Fibroblast of lung (primary cell): Measurements from ENCODE around the gene DTL. TPM values are rescaled to one million over a fixed set of nuclear protein-coding genes. Genes with fewer than 3 reads are reported as not detected.
A peak's percentile ranks its signal among the peaks of the same experiment; 100 is the strongest.

Experiments
- DNase-seq, 2 donors: peaks; one replicate each; pipeline versions ENCODE4 v3.0.0 to v3.0.0-alpha.2; 2010; ENCODE audit warnings: low read depth in 2 of 2
- H2AFZ ChIP-seq: 2 replicates; pipeline ENCODE4 v1.5.1; 2012; ENCODE audit warnings: low read length, control low read depth, inconsistent platforms
- H3K27ac ChIP-seq: 2 replicates; pipeline ENCODE4 v1.5.1; 2011; ENCODE audit warnings: low read length, control low read depth; ENCODE audit not compliant: insufficient read depth
- H3K27me3 ChIP-seq: 2 replicates; pipeline ENCODE4 v1.5.1; 2011; ENCODE audit warnings: mild to moderate bottlenecking, low read length; ENCODE audit not compliant: control insufficient read depth, insufficient read depth
- H3K36me3 ChIP-seq: 2 replicates; pipeline ENCODE4 v1.5.1; 2011; ENCODE audit warnings: low read length; ENCODE audit not compliant: control insufficient read depth, insufficient read depth
- H3K4me1 ChIP-seq: 2 replicates; pipeline ENCODE4 v1.5.1; 2011; ENCODE audit warnings: low read length; ENCODE audit not compliant: control insufficient read depth, insufficient read depth; ENCODE audit errors: extremely low read depth
- H3K4me2 ChIP-seq: 2 replicates; pipeline ENCODE4 v1.5.1; 2011; ENCODE audit warnings: low read length, control low read depth; ENCODE audit not compliant: insufficient read depth; ENCODE audit errors: extremely low read depth
- H3K4me3 ChIP-seq, 4 experiments: fragments of 200-600 bp in 1 of 4; sonication (generic) in 1 of 4; replicated peaks in 1 of 4; 2 replicates each; pipeline ENCODE4 v1.5.1; 2011 to 2016; ENCODE audit warnings: low read length in 4 of 4, low read depth in 3 of 4, mild to moderate bottlenecking in 3 of 4, control low read depth in 2 of 4, inconsistent platforms in 1 of 4, mixed read lengths in 1 of 4; ENCODE audit not compliant: insufficient read depth in 1 of 4; ENCODE audit errors: control extremely low read depth in 1 of 4
- H3K79me2 ChIP-seq: 2 replicates; pipeline ENCODE4 v1.5.1; 2012; ENCODE audit warnings: mild to moderate bottlenecking, low read length, inconsistent platforms; ENCODE audit not compliant: control insufficient read depth, insufficient read depth
- H3K9ac ChIP-seq: 2 replicates; pipeline ENCODE4 v1.5.1; 2011; ENCODE audit warnings: mild to moderate bottlenecking, low read length, control low read depth; ENCODE audit not compliant: insufficient read depth
- H3K9me3 ChIP-seq: 2 replicates; pipeline ENCODE4 v1.5.1; 2012; ENCODE audit warnings: low read depth, low read length; ENCODE audit not compliant: control insufficient read depth, insufficient read depth
- H4K20me1 ChIP-seq: 2 replicates; pipeline ENCODE4 v1.5.1; 2011; ENCODE audit warnings: low read length; ENCODE audit not compliant: control insufficient read depth, insufficient read depth; ENCODE audit errors: extremely low read depth
- CTCF ChIP-seq, 2 donors: IDR thresholded peaks in 1 of 2; conservative IDR thresholded peaks in 1 of 2; 1 replicate in 1 of 2; 2 replicates in 1 of 2; pipeline ENCODE4 v1.5.1; 2011 to 2012; ENCODE audit warnings: low read length in 2 of 2, control low read depth in 1 of 2, inconsistent platforms in 1 of 2, low read depth in 1 of 2, mild to moderate bottlenecking in 1 of 2
- EZH2 ChIP-seq: IDR thresholded peaks from 2 replicates; pipeline ENCODE4 v1.5.1; 2012; ENCODE audit warnings: low read length, control low read depth, mild to moderate bottlenecking; ENCODE audit errors: missing control alignments
- polyA plus RNA-seq, 2 donors: library from polyadenylated mRNA; depleted of rRNA in 1 of 2; stranded (reverse) in 1 of 2; unstranded in 1 of 2; fragments of >200 nt; gene quantifications; 2 replicates each; pipeline ENCODE4 v1.2.1, GENCODE V29; 2011 to 2012; ENCODE audit warnings: missing spikeins in 1 of 2
- total RNA-seq: library from RNA; depleted of rRNA; stranded (reverse); fragments of >200 nt; gene quantifications from 2 replicates; pipeline ENCODE4 v1.2.1, GENCODE V29; 2014

Gene DTL
- total and polyA plus RNA-seq, 2 donors (not counting 1 experiment from before 2014, with no cell fraction given): 2.8 to 8.7 TPM

GRCh38 chr1:212139526-212140135, 104.1 kb downstream of the DTL start:
- no peak overlapping the region for H3K4me3 ChIP-seq
- DNase-seq: no peak
- H3K27ac ChIP-seq: no peak overlapping the region
- no peaks in the 10 kb centered on the region for H3K27me3 ChIP-seq
- H3K9me3 ChIP-seq: no peaks in the 10 kb centered on the region
- H4K20me1 ChIP-seq: no peaks in the 10 kb centered on the region
- no peak for TF ChIP-seq EZH2
- H3K4me2 ChIP-seq: no peak overlapping the region
- no peak overlapping the region for H3K9ac ChIP-seq
- H3K79me2 ChIP-seq: no peaks in the 10 kb centered on the region
- no peaks in the 10 kb centered on the region for H3K36me3 ChIP-seq
- H2AFZ ChIP-seq: no peak overlapping the region
- H3K4me1 ChIP-seq: no peaks in the 10 kb centered on the region

DNA sequence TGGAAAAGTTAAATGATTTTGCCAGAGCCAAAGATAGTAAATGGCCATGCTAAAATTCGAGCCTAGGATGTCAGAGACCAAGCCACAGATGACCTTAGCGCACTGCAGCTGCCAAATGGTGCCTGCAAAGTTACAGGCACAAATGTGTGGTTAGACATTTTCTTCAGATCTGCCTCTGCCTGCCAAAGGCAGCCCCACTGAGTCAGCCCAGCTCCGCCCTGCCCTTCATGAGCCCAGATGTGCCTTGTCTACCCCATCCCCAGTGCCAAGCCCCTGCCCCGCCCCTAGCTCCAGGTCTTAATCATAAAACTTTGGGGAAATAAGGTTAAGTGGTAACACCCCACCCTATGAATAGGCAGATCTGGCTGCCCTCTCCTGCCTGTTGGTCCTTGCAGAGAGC, 105.9 kb downstream of the DTL start:
- Histone ChIP-seq H3K36me3 (no peaks in the 10 kb centered on the region), H3K4me2 (no peak overlapping the region), H3K9ac (no peak overlapping the region), H2AFZ (no peak overlapping the region), H3K27ac (no peak overlapping the region), H3K4me1 (no peaks in the 10 kb centered on the region), H3K9me3 (no peaks in the 10 kb centered on the region), H3K4me3 (no peak overlapping the region), H3K27me3 (no peaks in the 10 kb centered on the region), H4K20me1 (no peaks in the 10 kb centered on the region), H3K79me2 (no peaks in the 10 kb centered on the region)
- peak in 1 of 2 donors; percentile 41 for DNase-seq
- TF ChIP-seq EZH2 (no peak), CTCF (conservative IDR thresholded peaks at IDR 0.05 in 1 of 2, IDR thresholded peaks at IDR 0.05 in 1 of 2; ENCODE audit: low read depth in 1 of 2, low read length in 2 of 2) (no peak)

DNA sequence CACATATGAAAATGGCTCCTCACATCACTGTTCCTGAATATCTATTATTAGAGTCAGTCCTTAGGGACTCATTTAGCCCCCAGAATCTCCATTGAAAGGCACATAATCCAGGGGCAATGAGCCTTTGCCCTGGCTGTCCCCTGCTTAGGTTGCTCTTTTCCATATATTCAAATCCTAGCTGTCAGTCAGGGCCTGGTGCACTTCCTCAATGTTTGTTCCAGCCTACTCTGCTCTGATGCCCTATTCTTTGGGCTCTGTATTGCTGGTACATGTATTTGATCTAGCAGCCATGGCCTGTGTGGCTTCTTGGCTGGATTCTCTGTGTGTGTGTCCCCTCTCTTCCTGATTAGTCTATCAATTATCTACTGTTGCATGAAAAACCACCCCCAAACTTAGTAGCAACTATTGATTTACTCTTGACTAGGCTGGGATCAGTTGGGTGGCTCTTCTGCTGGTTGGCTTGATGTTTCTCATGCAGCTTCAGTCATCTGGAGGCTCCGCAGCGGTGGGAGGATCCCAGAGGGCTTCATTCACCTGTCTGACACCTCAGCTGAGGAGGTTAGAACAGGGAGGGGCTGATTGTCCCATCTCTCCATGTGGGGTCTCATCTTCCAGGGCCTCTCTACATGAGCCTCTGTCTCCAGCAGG, 107.5 kb downstream of the DTL start:
- H3K4me3 ChIP-seq: no peak overlapping the region
- H3K4me1 ChIP-seq: no peaks in the 10 kb centered on the region
- H3K36me3 ChIP-seq: no peaks in the 10 kb centered on the region
- H3K27me3 ChIP-seq: no peaks in the 10 kb centered on the region
- TF ChIP-seq EZH2 (no peak), CTCF (conservative IDR thresholded peaks at IDR 0.05 in 1 of 2, IDR thresholded peaks at IDR 0.05 in 1 of 2; ENCODE audit: low read depth in 1 of 2, low read length in 2 of 2) (no peak)
- no peak overlapping the region for H3K4me2 ChIP-seq
- H3K27ac ChIP-seq: no peak overlapping the region
- H3K79me2 ChIP-seq: no peaks in the 10 kb centered on the region
- H3K9me3 ChIP-seq: no peaks in the 10 kb centered on the region
- H4K20me1 ChIP-seq: no peaks in the 10 kb centered on the region
- no peak overlapping the region for H3K9ac ChIP-seq
- no peak overlapping the region for H2AFZ ChIP-seq
- DNase-seq: no peak
